Measurements from ENCODE around the gene DDX60. TPM values are rescaled to one million over a fixed set of nuclear protein-coding genes. Genes with fewer than 3 reads are reported as not detected.

The DDX60 gene
- total RNA-seq, 2 donors from 2014 or later: 4.0 to 4.7 TPM

- DNase-seq: no peak
- no peak overlapping the region for H3K27ac ChIP-seq
- H3K9me3 ChIP-seq: no peaks in the 10 kb centered on the region
- no peaks in the 10 kb centered on the region for H3K27me3 ChIP-seq
- intact Hi-C loops (cut with DNase I): no loop called here
- H3K4me1 ChIP-seq: peaks cover 4% of the 10 kb centered on the region
- H3K4me3 ChIP-seq: no peak overlapping the region
- WGBS, 2 donors: 50 to 60% methylated on average over 1 of the region's 1 CpG
- TF ChIP-seq POLR2A (IDR thresholded peaks at IDR 0.05) (no peak), CTCF (IDR thresholded peaks at IDR 0.05) (no peak)
- no peaks in the 10 kb centered on the region for H3K36me3 ChIP-seq (replicated peaks in 1 of 2; ENCODE audit: insufficient read depth in 1 of 2, low read depth in 2 of 2)
- no peak for ATAC-seq
Measured at GRCh38 chr4:168188754-168189153, 129.8 kb downstream of the DDX60 start.

DNA sequence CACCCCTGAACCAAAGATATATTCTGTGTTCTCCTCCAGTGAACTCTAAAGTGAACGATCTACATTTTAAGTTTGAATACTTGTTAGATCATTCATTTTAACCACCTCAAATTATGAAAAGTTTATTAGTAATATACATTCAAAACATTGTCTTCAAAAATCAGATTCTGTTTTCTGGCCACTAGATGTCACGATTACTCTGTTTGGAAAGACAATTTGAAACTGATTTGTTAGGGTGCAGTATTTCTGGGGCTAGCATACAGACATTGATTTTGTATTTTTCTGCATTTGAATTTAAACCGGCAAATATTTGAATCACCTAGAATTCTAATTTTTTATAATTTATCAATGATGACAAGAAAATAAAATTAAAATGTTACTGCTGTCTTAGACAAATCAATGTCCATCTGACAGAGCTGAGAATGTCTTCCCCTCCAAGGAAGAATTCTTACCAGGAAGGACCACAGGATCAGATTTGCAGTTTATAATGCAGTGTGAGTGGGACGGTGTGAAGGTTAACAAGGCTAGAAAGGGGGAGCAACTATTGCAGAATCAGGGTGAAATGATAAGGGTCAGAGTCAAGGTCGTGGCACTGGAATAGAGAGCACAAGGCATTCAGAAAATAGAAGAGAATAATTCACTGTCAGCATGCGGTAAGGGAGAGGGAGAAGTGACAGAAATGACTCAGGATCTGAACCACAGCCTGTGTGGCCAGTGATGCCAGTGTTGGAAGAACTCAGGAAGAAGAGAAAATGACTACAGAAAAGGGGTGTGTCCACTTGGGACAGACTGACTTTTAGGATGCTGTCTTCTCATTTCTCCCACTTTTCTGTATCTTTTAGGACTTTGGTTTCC is 134.6 kb downstream of the DDX60 start:
- H3K27ac ChIP-seq: no peak overlapping the region
- intact Hi-C loops (cut with DNase I): no loop called here
- TF ChIP-seq POLR2A (IDR thresholded peaks at IDR 0.05) (no peak), CTCF (IDR thresholded peaks at IDR 0.05) (peak; percentile 24 to 69 (median 55))
- H3K36me3 ChIP-seq (replicated peaks in 1 of 2; ENCODE audit: insufficient read depth in 1 of 2, low read depth in 2 of 2): no peaks in the 10 kb centered on the region
- H3K27me3 ChIP-seq: no peaks in the 10 kb centered on the region
- no peak for ATAC-seq
- WGBS, 2 donors: 10 to 12% methylated on average over 6 of the region's 6 CpGs
- no peak for DNase-seq
- H3K9me3 ChIP-seq: no peaks in the 10 kb centered on the region
- H3K4me1 ChIP-seq: peaks cover 4% of the 10 kb centered on the region
- no peak overlapping the region for H3K4me3 ChIP-seq

DNA sequence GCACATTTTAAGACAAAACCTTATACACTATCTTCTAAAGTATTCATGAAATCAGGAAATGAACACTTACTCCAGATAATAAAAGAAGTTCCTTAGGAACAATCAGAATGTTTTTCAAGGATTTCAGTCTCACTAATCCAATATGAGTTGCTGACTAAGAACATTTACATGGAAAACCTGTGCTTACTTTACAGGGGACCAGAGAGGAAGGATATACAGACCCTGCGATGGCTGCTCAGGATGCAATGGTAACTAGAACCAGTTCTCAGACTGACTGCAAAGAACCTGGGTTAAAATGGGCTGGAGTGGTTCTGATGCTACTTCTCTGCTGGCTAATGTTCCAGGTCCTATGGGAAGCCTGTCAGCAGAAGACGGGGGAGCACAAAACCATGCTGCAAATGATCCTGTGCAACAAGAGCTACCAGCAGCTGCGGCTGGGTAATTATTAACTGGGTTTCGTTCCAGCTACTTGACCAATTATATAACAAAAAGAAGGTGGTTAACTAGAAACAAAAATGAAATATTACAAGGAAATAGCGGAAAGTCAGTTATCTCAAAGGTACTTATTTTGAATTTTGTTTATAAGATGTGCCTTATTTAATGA is 140.9 kb downstream of the DDX60 start:
- H3K27me3 ChIP-seq: no peaks in the 10 kb centered on the region
- 20% methylated on average over 5 of the region's 5 CpGs for WGBS, 2 donors
- TF ChIP-seq POLR2A (IDR thresholded peaks at IDR 0.05) (no peak), CTCF (IDR thresholded peaks at IDR 0.05) (no peak)
- H3K36me3 ChIP-seq (replicated peaks in 1 of 2; ENCODE audit: insufficient read depth in 1 of 2, low read depth in 2 of 2): no peaks in the 10 kb centered on the region
- intact Hi-C loops (cut with DNase I): no loop called here
- peak overlapping the region in 2 of 4 donors; percentile 41 to 47 for H3K27ac ChIP-seq
- no peak overlapping the region for H3K4me3 ChIP-seq
- ATAC-seq: peak; percentile 76
- no peaks in the 10 kb centered on the region for H3K9me3 ChIP-seq
- peak; percentile 66 to 85 (median 78) for DNase-seq
- H3K4me1 ChIP-seq: peaks cover 28% of the 10 kb centered on the region

- TF ChIP-seq CTCF (IDR thresholded peaks at IDR 0.05) (no peak), POLR2A (IDR thresholded peaks at IDR 0.05) (no peak)
- no peak for DNase-seq
- Histone ChIP-seq H3K36me3 (replicated peaks in 1 of 2; ENCODE audit: insufficient read depth in 1 of 2, low read depth in 2 of 2) (no peaks in the 10 kb centered on the region), H3K9me3 (no peaks in the 10 kb centered on the region), H3K4me3 (no peak overlapping the region), H3K27me3 (no peaks in the 10 kb centered on the region), H3K27ac (no peak overlapping the region), H3K4me1 (peaks cover 28% of the 10 kb centered on the region)
- intact Hi-C loops (cut with DNase I): no loop called here
- no peak for ATAC-seq
- WGBS, 2 donors: 90 to 98% methylated on average over 6 of the region's 6 CpGs
Measured at GRCh38 chr4:168174308-168174707, 144.2 kb downstream of the DDX60 start.
